Left colon (tissue), 2 donors: ENCODE results near the gene CFAP74. TPM values are rescaled to one million over a fixed set of nuclear protein-coding genes. Genes with fewer than 3 reads are reported as not detected.

Source experiments
- ATAC-seq: fragments of 200-7000 bp; cut with Tn5 transposase; one replicate; pipeline ENCODE4 v1.9.1; 2020; ENCODE audit warnings: mild to moderate bottlenecking, moderate library complexity
- DNase-seq, 2 donors: peaks; one replicate each; pipeline ENCODE4 v3.0.0-alpha.2; 2020
- intact Hi-C, 2 donors: fragments of 100-400 bp; cut with DNase I in 1 of 2; cut with micrococcal nuclease in 1 of 2; formaldehyde crosslinking; loops; one replicate each; pipeline versions ENCODE4 v1.11.2 to v1.14.0; 2022; cut with DNase I, micrococcal nuclease
- total RNA-seq, 2 donors: library from RNA; stranded (reverse); fragmentation: NEBNext Ultra II Directional; extraction: Animal tissue kit (Norgen Biotek cat#: 25700); gene quantifications; one replicate each; pipeline ENCODE4 v1.2.1, GENCODE V29; 2021
- donor health status: DM: no; HTN: no; CAD: no.
- donor health status: DM: yes; HTN: yes; CAD: no.

CFAP74 gene
- total RNA-seq, 2 donors from 2014 or later, result not detected

GRCh38 chr1:1880617-1881312 is 122.8 kb downstream of the CFAP74 start:
- intact Hi-C loops, result no loop called here
- DNase-seq, result no peak

GRCh38 chr1:1879942-1880341 is 123.6 kb downstream of the CFAP74 start:
- DNase-seq (no peak), ATAC-seq (no peak)
- intact Hi-C loops, result no loop called here

More at GRCh38 chr1:1880617-1881312, 122.8 kb downstream of the CFAP74 start:
- peak; percentile 57 for ATAC-seq

GRCh38 chr1:1877865-1878436 is 125.6 kb downstream of the CFAP74 start:
- DNase-seq, result no peak

GRCh38 chr1:1876335-1876930 is 127.2 kb downstream of the CFAP74 start:
- intact Hi-C loops, result no loop called here
- ATAC-seq (no peak), DNase-seq (no peak)

More at GRCh38 chr1:1877865-1878436, 125.6 kb downstream of the CFAP74 start:
- no peak for ATAC-seq
- intact Hi-C loops, result no loop called here

GRCh38 chr1:1875932-1876331 is 127.7 kb downstream of the CFAP74 start:
- ATAC-seq (no peak), DNase-seq (no peak)
- intact Hi-C loops, result no loop called here

- ATAC-seq, result no peak
- DNase-seq, result no peak
- intact Hi-C loops, result no loop called here
Observed at GRCh38 chr1:1874901-1875300, 128.7 kb downstream of the CFAP74 start.

GRCh38 chr1:1873186-1873585 is 130.4 kb downstream of the CFAP74 start:
- DNase-seq (peak; percentile 76 to 78), ATAC-seq (peak; percentile 96)
- intact Hi-C loops, result no loop called here

GRCh38 chr1:1872329-1872994 is 131.1 kb downstream of the CFAP74 start:
- intact Hi-C loops, result no loop called here
- DNase-seq, result no peak
- no peak for ATAC-seq

Other genes starting within 250 kb of the CFAP74 start
- gene NADK, start 225.3 kb downstream of the CFAP74 start, total RNA-seq, result 100 to 1,000 TPM; 141 to 156 TPM
- gene GNB1, start 112.7 kb downstream of the CFAP74 start, total RNA-seq, result 100 to 1,000 TPM; 308 to 326 TPM
- under 1 TPM; 0.34 to 0.50 TPM for gene CALML6, start 88.5 kb downstream of the CFAP74 start, total RNA-seq
- 1 to 10 TPM; 4.1 to 4.3 TPM for gene TMEM52, start 84.5 kb downstream of the CFAP74 start, total RNA-seq
- gene GABRD, start 15.6 kb upstream of the CFAP74 start, total RNA-seq, result not detected
- gene PRKCZ, start 46.6 kb upstream of the CFAP74 start, total RNA-seq, result 10 to 100 TPM; 60.7 to 67.8 TPM
- 10 to 100 TPM; 28.5 to 32.6 TPM for gene FAAP20, start 191.0 kb upstream of the CFAP74 start, total RNA-seq
- 10 to 100 TPM; 30.2 to 35.5 TPM for gene SKI, start 224.5 kb upstream of the CFAP74 start, total RNA-seq